Uterine smooth muscle cell (primary cell): ENCODE measurements around the gene ZBBX. TPM values are rescaled to one million over a fixed set of nuclear protein-coding genes. Genes with fewer than 3 reads are reported as not detected.

ENCODE experiments used
- total RNA-seq: library from RNA; depleted of rRNA; stranded (reverse); fragments of >200 nt; gene quantifications from 2 replicates; pipeline ENCODE4 v1.2.3, GENCODE V29; 2014

The ZBBX gene, protein sequence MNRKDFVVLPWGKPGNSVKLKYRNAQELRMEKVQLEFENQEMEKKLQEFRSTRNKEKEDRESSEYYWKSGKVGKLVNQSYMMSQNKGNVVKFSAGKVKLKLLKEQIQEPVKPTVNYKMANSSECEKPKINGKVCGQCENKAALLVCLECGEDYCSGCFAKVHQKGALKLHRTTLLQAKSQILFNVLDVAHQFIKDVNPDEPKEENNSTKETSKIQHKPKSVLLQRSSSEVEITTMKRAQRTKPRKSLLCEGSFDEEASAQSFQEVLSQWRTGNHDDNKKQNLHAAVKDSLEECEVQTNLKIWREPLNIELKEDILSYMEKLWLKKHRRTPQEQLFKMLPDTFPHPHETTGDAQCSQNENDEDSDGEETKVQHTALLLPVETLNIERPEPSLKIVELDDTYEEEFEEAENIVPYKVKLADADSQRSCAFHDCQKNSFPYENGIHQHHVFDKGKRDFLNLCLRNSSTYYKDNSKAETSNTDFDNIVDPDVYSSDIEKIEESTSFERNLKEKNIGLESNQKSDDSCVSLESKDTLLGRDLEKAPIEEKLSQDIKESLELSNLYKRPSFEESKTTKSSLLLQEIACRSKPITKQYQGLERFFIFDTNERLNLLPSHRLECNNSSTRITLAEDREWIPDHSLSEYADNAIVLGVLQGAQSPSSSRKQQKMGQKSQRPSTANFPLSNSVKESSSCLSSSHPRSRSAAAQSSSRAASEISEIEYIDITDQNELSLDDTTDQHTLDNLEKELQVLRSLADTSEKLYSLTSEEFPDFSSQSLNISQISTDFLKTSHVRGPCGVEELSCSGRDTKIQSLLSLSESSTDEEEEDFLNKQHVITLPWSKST
- total RNA-seq, result under 0.01 and 0.12 TPM in 2 replicates

DNA sequence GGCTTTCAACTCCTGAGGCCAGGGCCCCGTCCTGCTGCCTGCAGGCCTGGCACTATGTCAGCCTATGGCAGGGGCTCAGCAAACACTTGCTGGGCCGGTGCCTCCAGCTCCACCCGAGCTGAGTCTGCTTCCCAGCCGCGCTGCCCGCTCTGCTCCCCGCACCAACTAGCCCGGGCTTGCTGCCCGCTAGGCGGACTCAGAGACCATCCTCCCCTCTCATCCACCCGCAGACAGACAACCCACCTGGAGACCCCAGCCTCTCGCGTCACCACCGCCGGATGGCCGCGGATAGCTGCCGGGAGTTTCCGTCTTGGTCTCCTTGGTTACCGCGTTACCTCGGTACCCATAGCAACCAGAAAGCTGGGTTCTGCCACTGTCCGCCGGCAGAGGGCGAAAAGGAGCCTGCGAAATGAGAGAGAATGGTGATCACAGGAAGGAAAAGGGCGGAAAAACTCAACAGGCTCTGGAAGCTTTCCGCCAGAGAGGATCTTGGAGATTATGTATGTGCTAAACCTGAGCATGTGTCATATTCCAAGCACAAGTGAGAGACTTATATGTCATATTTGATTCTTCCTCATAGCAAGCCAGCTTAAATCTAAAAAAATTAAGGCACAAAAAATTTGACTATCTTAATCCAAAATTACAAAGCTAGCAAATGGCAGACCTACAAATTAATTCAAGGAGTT lies at the start of gene ZBBX:
Gene ZBBX, minus strand, starts transcription at position 294 of the 686 bp plus-strand sequence. CDS start 7,396 bp downstream, outside the sequence.

Other genes with a start within 250 kb of the ZBBX start
- gene SERPINI2, start 93.7 kb upstream of the ZBBX start, total RNA-seq, result not detected in 2 replicates